ENCODE data around the gene TNN. TPM values are rescaled to one million over a fixed set of nuclear protein-coding genes. Genes with fewer than 3 reads are reported as not detected.

Gene TNN
- total and polyA plus RNA-seq, 10 of the 15 experiments (the other 5 are each of a cell fraction or from before 2014, with no cell fraction given) = 0.05 to 0.17 (median 0.11) TPM

DNA sequence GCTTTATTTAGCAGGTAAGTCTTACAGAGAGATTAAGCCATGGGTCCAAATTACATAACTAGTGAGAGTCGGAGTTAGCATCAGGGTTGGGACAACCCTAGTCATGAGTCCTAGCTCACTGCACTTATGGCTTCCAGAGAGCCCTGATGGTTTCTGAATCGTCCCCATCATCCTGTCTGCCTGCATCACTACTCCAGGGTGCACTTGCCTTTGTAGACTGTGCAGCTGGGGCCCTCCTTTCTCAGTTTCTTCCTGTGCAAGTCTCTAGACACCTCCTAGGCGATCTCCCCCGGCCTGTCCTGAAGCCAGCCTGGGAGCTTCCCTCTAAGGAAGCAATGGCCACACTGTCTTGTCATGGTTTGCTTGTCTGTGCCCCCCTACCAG lies 87.8 kb downstream of the TNN start:
- CTCF ChIA-PET = interaction anchor here (0.7 to 12.8 kb wide), 59 partner anchors 10 to 730 kb away, joined by 3 to 477 read pairs (median 6); partner anchors contain the start of gene KIAA0040
- DNase-seq (ENCODE audit: low read depth, low spot score) (no peak), FAIRE-seq (no peak), ATAC-seq (peak; percentile 52)
- no peak overlapping the region for H3K4me3 ChIP-seq
- H3K27me3 ChIP-seq (replicated peaks in 1 of 2; ENCODE audit: control insufficient read depth in 2 of 2, insufficient read depth in 2 of 2, low read length in 1 of 2) = peaks cover 0 to 5% of the 10 kb centered on the region in 2 experiments; a peak in 2 of 4 replicates
- H3K27ac ChIP-seq (ENCODE audit: control insufficient read depth, insufficient read depth) = no peak overlapping the region
- no peaks in the 10 kb centered on the region for H3K9me3 ChIP-seq (replicated peaks; ENCODE audit: control insufficient read depth, insufficient read depth, low read length)
- no peaks in the 10 kb centered on the region for H3K79me2 ChIP-seq (ENCODE audit: control insufficient read depth, insufficient read depth, low read length)
- BruUV-seq (replicated peaks) = no TSS peak
- H4K20me1 ChIP-seq (ENCODE audit: control insufficient read depth, insufficient read depth) = no peaks in the 10 kb centered on the region
- RAD21 ChIA-PET (ENCODE audit: unreplicated experiment) = interaction anchor here (0.6 to 5.5 kb wide), 43 partner anchors 9 to 668 kb away, joined by 3 to 193 read pairs (median 5); partner anchors contain the start of gene KIAA0040
- H2AFZ ChIP-seq (ENCODE audit: control insufficient read depth, low read depth, low read length) = no peak overlapping the region
- H3K9ac ChIP-seq (ENCODE audit: control insufficient read depth, insufficient read depth, low read length) = no peak overlapping the region
- SMC1A ChIA-PET (ENCODE audit: uncharacterized antibody, unreplicated experiment) = interaction anchor here (0.7 to 4.1 kb wide), 50 partner anchors 9 to 324 kb away, joined by 3 to 268 read pairs (median 6); no protein-coding TSS in a partner anchor
- peaks cover 2 to 5% of the 10 kb centered on the region in 2 experiments; a peak in 3 of 4 replicates for H3K36me3 ChIP-seq (ENCODE audit: control insufficient read depth in 2 of 2, insufficient read depth in 2 of 2, low read length in 1 of 2)
- intact Hi-C loops (cut with micrococcal nuclease; ENCODE audit: unreplicated experiment) = loop anchor here (1.0 to 10.0 kb wide), 3 partner anchors 164 to 919 kb away; partner anchors contain the start of gene TNR
- POLR2A ChIA-PET = interaction anchor here (0.8 to 3.2 kb wide), 6 partner anchors 11 to 165 kb away, joined by 3 to 10 read pairs (median 3); no protein-coding TSS in a partner anchor
- peaks cover 7% of the 10 kb centered on the region; the same call in 1 of the 2 replicates for H3K4me1 ChIP-seq (ENCODE audit: control insufficient read depth, insufficient read depth, low read length)
- in situ Hi-C loops (cut with MboI) = loop anchor here (5.0 to 10.0 kb wide), 3 partner anchors 167 to 919 kb away; no protein-coding TSS in a partner anchor
- 38% methylated on average over 4 of the region's 4 CpGs for WGBS (ENCODE audit: insufficient coverage, insufficient replicate concordance, low lambda C conversion rate, missing lambda C conversion rate)
- no peak overlapping the region for H3K4me2 ChIP-seq (ENCODE audit: control insufficient read depth, insufficient read depth)
- TF ChIP-seq CHD4 (IDR thresholded peaks at IDR 0.05) = no peak
- TF ChIP-seq, protein P1, sequence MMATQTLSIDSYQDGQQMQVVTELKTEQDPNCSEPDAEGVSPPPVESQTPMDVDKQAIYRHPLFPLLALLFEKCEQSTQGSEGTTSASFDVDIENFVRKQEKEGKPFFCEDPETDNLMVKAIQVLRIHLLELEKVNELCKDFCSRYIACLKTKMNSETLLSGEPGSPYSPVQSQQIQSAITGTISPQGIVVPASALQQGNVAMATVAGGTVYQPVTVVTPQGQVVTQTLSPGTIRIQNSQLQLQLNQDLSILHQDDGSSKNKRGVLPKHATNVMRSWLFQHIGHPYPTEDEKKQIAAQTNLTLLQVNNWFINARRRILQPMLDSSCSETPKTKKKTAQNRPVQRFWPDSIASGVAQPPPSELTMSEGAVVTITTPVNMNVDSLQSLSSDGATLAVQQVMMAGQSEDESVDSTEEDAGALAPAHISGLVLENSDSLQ (IDR thresholded peaks at IDR 0.05) = no peak
- no peak for TF ChIP-seq GATAD2B (conservative IDR thresholded peaks at IDR 0.05; ENCODE audit: low read depth)
- no peak for TF ChIP-seq EGR1 (IDR thresholded peaks at IDR 0.05; ENCODE audit: borderline replicate concordance in 1 of 2, low read depth in 2 of 2, low read length in 2 of 2)
- TF ChIP-seq, protein P2, sequence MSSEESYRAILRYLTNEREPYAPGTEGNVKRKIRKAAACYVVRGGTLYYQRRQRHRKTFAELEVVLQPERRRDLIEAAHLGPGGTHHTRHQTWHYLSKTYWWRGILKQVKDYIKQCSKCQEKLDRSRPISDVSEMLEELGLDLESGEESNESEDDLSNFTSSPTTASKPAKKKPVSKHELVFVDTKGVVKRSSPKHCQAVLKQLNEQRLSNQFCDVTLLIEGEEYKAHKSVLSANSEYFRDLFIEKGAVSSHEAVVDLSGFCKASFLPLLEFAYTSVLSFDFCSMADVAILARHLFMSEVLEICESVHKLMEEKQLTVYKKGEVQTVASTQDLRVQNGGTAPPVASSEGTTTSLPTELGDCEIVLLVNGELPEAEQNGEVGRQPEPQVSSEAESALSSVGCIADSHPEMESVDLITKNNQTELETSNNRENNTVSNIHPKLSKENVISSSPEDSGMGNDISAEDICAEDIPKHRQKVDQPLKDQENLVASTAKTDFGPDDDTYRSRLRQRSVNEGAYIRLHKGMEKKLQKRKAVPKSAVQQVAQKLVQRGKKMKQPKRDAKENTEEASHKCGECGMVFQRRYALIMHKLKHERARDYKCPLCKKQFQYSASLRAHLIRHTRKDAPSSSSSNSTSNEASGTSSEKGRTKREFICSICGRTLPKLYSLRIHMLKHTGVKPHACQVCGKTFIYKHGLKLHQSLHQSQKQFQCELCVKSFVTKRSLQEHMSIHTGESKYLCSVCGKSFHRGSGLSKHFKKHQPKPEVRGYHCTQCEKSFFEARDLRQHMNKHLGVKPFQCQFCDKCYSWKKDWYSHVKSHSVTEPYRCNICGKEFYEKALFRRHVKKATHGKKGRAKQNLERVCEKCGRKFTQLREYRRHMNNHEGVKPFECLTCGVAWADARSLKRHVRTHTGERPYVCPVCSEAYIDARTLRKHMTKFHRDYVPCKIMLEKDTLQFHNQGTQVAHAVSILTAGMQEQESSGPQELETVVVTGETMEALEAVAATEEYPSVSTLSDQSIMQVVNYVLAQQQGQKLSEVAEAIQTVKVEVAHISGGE (CRISPR knock-in tag; IDR thresholded peaks at IDR 0.05) = no peak
- no peak for TF ChIP-seq STAT1 (conservative IDR thresholded peaks at IDR 0.05)
- TF ChIP-seq TCF7 (IDR thresholded peaks at IDR 0.05; ENCODE audit: borderline replicate concordance) = no peak
- TF ChIP-seq, protein P3, sequence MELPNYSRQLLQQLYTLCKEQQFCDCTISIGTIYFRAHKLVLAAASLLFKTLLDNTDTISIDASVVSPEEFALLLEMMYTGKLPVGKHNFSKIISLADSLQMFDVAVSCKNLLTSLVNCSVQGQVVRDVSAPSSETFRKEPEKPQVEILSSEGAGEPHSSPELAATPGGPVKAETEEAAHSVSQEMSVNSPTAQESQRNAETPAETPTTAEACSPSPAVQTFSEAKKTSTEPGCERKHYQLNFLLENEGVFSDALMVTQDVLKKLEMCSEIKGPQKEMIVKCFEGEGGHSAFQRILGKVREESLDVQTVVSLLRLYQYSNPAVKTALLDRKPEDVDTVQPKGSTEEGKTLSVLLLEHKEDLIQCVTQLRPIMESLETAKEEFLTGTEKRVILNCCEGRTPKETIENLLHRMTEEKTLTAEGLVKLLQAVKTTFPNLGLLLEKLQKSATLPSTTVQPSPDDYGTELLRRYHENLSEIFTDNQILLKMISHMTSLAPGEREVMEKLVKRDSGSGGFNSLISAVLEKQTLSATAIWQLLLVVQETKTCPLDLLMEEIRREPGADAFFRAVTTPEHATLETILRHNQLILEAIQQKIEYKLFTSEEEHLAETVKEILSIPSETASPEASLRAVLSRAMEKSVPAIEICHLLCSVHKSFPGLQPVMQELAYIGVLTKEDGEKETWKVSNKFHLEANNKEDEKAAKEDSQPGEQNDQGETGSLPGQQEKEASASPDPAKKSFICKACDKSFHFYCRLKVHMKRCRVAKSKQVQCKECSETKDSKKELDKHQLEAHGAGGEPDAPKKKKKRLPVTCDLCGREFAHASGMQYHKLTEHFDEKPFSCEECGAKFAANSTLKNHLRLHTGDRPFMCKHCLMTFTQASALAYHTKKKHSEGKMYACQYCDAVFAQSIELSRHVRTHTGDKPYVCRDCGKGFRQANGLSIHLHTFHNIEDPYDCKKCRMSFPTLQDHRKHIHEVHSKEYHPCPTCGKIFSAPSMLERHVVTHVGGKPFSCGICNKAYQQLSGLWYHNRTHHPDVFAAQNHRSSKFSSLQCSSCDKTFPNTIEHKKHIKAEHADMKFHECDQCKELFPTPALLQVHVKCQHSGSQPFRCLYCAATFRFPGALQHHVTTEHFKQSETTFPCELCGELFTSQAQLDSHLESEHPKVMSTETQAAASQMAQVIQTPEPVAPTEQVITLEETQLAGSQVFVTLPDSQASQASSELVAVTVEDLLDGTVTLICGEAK (IDR thresholded peaks at IDR 0.05; ENCODE audit: borderline replicate concordance) = no peak
- no peak for TF ChIP-seq SREBF1 (IDR thresholded peaks at IDR 0.05; ENCODE audit: low read length)
- no peak for TF ChIP-seq PAX8 (IDR thresholded peaks at IDR 0.05)
- TF ChIP-seq RUNX3 (IDR thresholded peaks at IDR 0.05; ENCODE audit: low read length) = no peak
- TF ChIP-seq RAD51 (IDR thresholded peaks at IDR 0.05) = no peak
- no peak for TF ChIP-seq ZNF24 (IDR thresholded peaks at IDR 0.05)
- TF ChIP-seq, protein P4, sequence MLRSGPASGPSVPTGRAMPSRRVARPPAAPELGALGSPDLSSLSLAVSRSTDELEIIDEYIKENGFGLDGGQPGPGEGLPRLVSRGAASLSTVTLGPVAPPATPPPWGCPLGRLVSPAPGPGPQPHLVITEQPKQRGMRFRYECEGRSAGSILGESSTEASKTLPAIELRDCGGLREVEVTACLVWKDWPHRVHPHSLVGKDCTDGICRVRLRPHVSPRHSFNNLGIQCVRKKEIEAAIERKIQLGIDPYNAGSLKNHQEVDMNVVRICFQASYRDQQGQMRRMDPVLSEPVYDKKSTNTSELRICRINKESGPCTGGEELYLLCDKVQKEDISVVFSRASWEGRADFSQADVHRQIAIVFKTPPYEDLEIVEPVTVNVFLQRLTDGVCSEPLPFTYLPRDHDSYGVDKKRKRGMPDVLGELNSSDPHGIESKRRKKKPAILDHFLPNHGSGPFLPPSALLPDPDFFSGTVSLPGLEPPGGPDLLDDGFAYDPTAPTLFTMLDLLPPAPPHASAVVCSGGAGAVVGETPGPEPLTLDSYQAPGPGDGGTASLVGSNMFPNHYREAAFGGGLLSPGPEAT (IDR thresholded peaks at IDR 0.05; ENCODE audit: low read depth) = no peak

Data from GM12878 (cell line).